HL-60 (cell line): ENCODE measurements around the gene GLI3.

ENCODE experiments used
- CTCF ChIP-seq: IDR thresholded peaks from one replicate; pipeline ENCODE4 v1.5.1; 2011; ENCODE audit warnings: low read length, control low read depth, inconsistent platforms; ENCODE audit not compliant: insufficient read depth
- GABPA ChIP-seq: IDR thresholded peaks from 2 replicates; pipeline ENCODE4 v1.6.1; 2012; ENCODE audit warnings: low read depth
- POLR2AphosphoS5 ChIP-seq: IDR thresholded peaks from 2 replicates; pipeline ENCODE4 v1.6.1; 2012; ENCODE audit warnings: low read depth

GRCh38 chr7:41933427-41933826 is 303.6 kb downstream of the GLI3 start:
- TF ChIP-seq GABPA (no peak), CTCF (no peak), POLR2AphosphoS5 (no peak)
